ENCODE results near the gene AXIN2. TPM values are rescaled to one million over a fixed set of nuclear protein-coding genes. Genes with fewer than 3 reads are reported as not detected.

The AXIN2 gene
- total RNA-seq, 1 donor from 2014 or later, result 44.8 TPM

DNA sequence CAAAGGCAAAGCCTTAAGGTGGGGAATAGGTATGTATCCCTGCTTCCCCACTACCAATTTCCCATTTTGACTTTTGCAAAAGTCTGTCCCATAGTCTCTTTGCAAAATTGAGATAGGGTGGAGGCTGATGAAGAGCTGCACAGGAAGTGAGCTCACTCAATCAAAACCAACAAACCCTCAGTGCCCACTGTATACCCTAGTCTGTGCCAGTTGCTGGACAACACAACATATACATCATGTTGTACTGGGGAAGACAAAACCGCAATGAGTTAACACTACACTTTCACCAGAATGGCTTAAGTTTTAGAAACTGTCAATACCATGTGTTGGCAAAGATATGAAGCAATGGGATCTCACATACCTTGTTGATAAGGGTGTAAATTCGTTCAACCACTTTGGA is 40.4 kb upstream of the AXIN2 start:
- H3K27me3 Mint-ChIP-seq (ENCODE audit: unreplicated experiment), result no peaks in the 10 kb centered on the region
- no peak overlapping the region for H3K4me3 Mint-ChIP-seq (ENCODE audit: unreplicated experiment)
- no peak overlapping the region for H3K27ac Mint-ChIP-seq (ENCODE audit: unreplicated experiment)
- H3K36me3 Mint-ChIP-seq (ENCODE audit: low read depth, unreplicated experiment), result peaks cover 6% of the 10 kb centered on the region
- no peak for DNase-seq (ENCODE audit: low spot score)
- peaks cover 4% of the 10 kb centered on the region for H3K4me1 Mint-ChIP-seq (ENCODE audit: unreplicated experiment)
- TF ChIP-seq, protein P1, sequence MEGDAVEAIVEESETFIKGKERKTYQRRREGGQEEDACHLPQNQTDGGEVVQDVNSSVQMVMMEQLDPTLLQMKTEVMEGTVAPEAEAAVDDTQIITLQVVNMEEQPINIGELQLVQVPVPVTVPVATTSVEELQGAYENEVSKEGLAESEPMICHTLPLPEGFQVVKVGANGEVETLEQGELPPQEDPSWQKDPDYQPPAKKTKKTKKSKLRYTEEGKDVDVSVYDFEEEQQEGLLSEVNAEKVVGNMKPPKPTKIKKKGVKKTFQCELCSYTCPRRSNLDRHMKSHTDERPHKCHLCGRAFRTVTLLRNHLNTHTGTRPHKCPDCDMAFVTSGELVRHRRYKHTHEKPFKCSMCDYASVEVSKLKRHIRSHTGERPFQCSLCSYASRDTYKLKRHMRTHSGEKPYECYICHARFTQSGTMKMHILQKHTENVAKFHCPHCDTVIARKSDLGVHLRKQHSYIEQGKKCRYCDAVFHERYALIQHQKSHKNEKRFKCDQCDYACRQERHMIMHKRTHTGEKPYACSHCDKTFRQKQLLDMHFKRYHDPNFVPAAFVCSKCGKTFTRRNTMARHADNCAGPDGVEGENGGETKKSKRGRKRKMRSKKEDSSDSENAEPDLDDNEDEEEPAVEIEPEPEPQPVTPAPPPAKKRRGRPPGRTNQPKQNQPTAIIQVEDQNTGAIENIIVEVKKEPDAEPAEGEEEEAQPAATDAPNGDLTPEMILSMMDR (IDR thresholded peaks at IDR 0.05; ENCODE audit: unreplicated experiment), result no peak
- H3K9me3 Mint-ChIP-seq (ENCODE audit: unreplicated experiment), result no peaks in the 10 kb centered on the region

DNA sequence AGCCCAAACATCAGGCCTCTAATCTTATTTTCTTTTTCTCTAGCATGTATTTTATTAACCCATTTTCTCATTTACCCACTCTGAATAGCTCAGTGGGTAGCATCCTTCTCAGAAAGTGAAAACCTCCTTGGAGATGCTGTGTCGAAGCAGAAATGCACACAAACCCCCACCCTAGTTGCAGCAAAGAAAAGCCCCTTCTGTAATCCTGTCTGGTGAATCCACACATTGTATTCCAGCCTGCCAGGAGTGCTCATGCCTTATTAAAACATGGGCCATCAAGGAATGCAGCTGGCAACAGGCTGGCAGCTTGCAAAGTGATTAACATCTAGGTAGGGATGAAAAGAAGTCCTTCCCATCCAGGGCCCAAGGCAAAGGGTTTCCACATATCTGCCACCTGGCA is 39.7 kb upstream of the AXIN2 start:
- no peak for DNase-seq (ENCODE audit: low spot score)
- TF ChIP-seq, protein P1 (IDR thresholded peaks at IDR 0.05; ENCODE audit: unreplicated experiment), result no peak
- Mint-ChIP-seq H3K9me3 (ENCODE audit: unreplicated experiment) (no peaks in the 10 kb centered on the region), H3K27me3 (ENCODE audit: unreplicated experiment) (no peaks in the 10 kb centered on the region), H3K36me3 (ENCODE audit: low read depth, unreplicated experiment) (peaks cover 3% of the 10 kb centered on the region), H3K4me1 (ENCODE audit: unreplicated experiment) (peaks cover 4% of the 10 kb centered on the region), H3K4me3 (ENCODE audit: unreplicated experiment) (no peak overlapping the region), H3K27ac (ENCODE audit: unreplicated experiment) (no peak overlapping the region)

DNA sequence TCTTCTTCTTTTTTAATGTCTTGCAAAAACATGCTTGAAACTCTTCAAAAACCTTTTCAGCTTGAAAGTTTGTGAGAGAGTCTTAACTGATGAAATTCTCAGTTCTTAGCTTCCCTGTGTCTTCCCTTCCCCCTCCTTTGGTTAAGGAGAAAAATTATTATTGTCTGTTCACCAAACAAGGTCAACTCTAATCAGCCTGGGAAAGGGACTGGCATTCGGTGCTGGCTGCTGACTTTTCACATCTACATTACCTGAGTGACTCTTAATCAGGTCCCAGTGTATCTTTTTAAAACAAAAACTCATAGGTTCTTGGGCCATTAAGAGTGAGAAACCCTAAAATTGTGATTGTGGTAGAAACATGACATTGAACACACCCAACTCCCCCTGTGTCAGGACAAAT is 39.1 kb upstream of the AXIN2 start:
- no peak for DNase-seq (ENCODE audit: low spot score)
- no peaks in the 10 kb centered on the region for H3K27me3 Mint-ChIP-seq (ENCODE audit: unreplicated experiment)
- no peak overlapping the region for H3K27ac Mint-ChIP-seq (ENCODE audit: unreplicated experiment)
- H3K9me3 Mint-ChIP-seq (ENCODE audit: unreplicated experiment), result no peaks in the 10 kb centered on the region
- TF ChIP-seq, protein P1 (IDR thresholded peaks at IDR 0.05; ENCODE audit: unreplicated experiment), result no peak
- peaks cover 3% of the 10 kb centered on the region for H3K36me3 Mint-ChIP-seq (ENCODE audit: low read depth, unreplicated experiment)
- H3K4me1 Mint-ChIP-seq (ENCODE audit: unreplicated experiment), result peaks cover 4% of the 10 kb centered on the region
- no peak overlapping the region for H3K4me3 Mint-ChIP-seq (ENCODE audit: unreplicated experiment)

DNA sequence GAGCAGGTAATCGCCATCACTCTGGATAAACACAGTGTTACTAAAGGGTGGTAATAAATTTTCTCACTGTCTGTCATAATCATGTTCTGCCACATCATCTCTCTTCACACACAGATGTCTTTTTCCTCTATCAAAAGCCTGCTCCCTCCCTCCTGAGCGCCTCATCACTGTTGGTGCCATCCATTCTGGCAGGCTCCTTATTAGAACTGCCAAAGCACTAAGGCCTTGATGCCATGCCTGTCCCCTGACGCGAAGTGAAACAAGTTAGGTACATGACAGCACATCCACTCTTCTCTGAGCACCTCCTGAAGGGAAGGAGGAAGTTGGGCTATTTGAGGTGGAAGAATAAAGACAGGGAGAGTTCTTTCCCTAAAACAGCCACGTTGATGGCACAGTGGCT is 38.2 kb upstream of the AXIN2 start:
- Mint-ChIP-seq H3K9me3 (ENCODE audit: unreplicated experiment) (no peaks in the 10 kb centered on the region), H3K36me3 (ENCODE audit: low read depth, unreplicated experiment) (peaks cover 3% of the 10 kb centered on the region), H3K27me3 (ENCODE audit: unreplicated experiment) (no peaks in the 10 kb centered on the region), H3K27ac (ENCODE audit: unreplicated experiment) (no peak overlapping the region), H3K4me1 (ENCODE audit: unreplicated experiment) (peaks cover 4% of the 10 kb centered on the region), H3K4me3 (ENCODE audit: unreplicated experiment) (no peak overlapping the region)
- TF ChIP-seq, protein P1 (IDR thresholded peaks at IDR 0.05; ENCODE audit: unreplicated experiment), result no peak
- no peak for DNase-seq (ENCODE audit: low spot score)

DNA sequence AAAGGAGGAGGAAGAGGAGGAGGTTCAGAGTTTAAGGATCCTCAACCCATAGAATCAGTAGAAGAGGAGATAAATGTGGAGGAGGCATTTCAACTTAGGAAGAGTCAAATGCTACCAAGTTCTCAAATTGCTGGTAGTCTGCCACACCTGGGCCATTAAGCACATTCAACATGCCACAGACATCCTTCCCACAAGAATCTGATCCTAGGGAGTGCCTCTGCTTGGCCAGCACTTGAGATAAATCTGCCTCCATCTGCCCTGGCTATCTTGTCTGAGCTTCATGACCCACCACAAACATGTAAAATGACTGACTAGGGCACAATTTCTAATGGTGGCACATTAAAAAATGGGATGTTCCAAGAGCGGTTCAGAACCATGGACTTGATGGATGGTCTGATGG is 37.3 kb upstream of the AXIN2 start:
- no peak overlapping the region for H3K27ac Mint-ChIP-seq (ENCODE audit: unreplicated experiment)
- H3K4me3 Mint-ChIP-seq (ENCODE audit: unreplicated experiment), result no peak overlapping the region
- no peak for DNase-seq (ENCODE audit: low spot score)
- TF ChIP-seq, protein P1 (IDR thresholded peaks at IDR 0.05; ENCODE audit: unreplicated experiment), result no peak
- H3K27me3 Mint-ChIP-seq (ENCODE audit: unreplicated experiment), result no peaks in the 10 kb centered on the region
- peaks cover 3% of the 10 kb centered on the region for H3K36me3 Mint-ChIP-seq (ENCODE audit: low read depth, unreplicated experiment)
- no peaks in the 10 kb centered on the region for H3K9me3 Mint-ChIP-seq (ENCODE audit: unreplicated experiment)
- H3K4me1 Mint-ChIP-seq (ENCODE audit: unreplicated experiment), result peaks cover 7% of the 10 kb centered on the region
